ENCODE data around the gene CST5.
"Not testable (repeated sequence)": the region's sequence is repeated elsewhere in the genome, so short reads cannot be mapped to it uniquely, and the experiment has no call there.

CST5 gene

DNA sequence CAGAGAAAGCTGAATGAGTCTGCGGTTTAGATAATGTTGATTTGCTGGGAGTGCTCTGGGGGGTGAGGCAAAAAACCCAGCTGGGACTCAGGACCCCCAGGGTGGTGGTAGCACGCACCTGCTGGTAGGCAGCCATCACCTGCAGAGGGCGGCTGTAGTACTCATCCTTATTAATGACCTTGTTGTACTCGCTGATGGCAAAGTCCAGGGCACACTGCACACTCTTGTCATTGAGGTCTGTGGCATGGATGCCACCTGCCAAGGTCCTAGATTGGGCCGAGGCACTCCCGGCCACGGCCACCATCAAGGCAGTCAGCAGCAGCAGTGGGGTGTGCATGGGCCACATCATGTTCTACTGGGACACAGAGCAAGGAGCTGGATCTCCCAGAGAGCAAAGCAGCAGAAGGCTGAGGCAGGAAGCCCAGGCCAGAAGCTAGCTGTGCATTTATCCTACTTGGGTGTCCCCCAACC is at the start of gene CST5:
Gene CST5, minus strand, starts transcription at position 421 of the 471 bp plus-strand sequence. Its CDS starts 72 bp downstream, at position 349.
- no peak for DNase-seq (ENCODE audit: low read depth in 2 of 2)

- DNase-seq (ENCODE audit: low read depth in 2 of 2) = peak in 1 of 2 donors; percentile 9
Measured at GRCh38 chr20:23928788-23929187, 49.2 kb upstream of the CST5 start.

DNA sequence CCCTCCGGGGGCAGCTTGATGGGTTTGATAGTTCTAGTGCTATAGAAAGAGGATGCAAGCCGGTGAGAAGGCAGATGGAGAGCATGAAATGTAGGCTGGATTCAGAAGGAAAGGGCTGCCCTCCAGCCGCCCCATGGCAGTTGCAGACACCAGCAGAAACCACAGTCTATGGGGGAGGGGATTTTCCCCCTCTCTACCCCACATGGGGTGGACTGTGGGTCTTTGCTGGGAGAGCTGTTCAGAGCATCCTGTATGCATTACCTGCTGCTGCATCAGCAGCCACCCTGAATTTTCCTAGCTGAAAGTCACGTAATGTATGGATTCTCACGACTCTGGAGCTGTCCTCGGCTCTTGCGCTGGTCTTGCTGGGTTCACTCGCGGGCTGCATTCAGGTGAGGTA is 48.8 kb upstream of the CST5 start:
- DNase-seq (ENCODE audit: low read depth in 2 of 2) = no peak

- DNase-seq (ENCODE audit: low read depth in 2 of 2) = no peak
Measured at GRCh38 chr20:23926944-23927872, 47.7 kb upstream of the CST5 start.

DNA sequence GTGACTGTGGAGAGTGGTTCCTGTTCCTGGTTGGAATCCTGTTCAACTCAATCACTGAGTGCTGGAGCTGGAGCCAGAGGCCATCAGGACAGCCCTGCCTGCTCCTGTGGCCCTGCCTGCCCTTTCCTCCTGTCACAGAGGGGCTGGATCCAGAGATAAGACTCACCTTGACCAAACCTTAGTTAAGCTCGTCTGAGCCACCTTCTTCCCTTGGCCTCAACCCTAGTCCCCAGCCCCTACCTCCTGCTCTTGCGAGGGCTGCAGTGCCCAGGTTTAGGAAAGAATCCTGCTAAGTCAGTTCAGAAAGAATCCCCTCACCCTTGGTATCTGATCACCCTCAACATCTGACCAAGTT is 47.0 kb upstream of the CST5 start:
- no peak for DNase-seq (ENCODE audit: low read depth in 2 of 2)

DNA sequence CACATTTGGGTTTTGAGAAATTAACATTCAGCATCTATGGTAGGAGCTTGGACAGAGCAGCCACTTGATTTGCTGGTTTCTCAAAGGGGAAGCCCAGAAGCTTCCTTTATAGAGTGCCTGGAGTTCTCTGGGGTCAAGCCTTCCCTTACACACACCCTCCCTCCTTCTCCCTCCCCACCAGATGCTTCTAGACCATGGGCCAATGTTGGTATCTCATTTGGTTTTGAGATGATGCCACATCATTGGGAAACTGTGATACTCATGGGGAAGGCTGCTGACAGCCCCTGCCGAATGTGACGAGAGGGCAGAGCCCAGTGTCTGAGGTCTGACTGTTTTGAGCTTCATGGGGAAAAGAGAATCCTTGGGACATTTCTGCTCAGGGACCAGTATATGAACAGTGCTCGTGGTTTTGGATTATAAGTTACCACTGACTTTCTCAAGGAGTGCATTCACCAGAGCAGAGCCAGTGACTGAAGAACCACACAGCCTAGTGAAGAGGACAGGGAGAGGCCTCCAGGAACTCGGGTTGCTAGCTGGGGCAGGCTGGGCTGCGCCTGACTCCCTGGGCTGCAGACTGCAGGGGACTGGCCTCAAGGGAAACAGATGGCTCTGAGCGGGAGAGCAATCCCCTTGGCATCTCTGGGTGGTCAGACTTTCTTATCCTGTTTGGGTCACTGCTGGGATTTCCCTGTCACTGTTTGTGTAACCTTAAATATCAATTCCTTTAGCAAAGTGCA is 46.4 kb upstream of the CST5 start:
- DNase-seq (ENCODE audit: low read depth in 2 of 2) = no peak

DNA sequence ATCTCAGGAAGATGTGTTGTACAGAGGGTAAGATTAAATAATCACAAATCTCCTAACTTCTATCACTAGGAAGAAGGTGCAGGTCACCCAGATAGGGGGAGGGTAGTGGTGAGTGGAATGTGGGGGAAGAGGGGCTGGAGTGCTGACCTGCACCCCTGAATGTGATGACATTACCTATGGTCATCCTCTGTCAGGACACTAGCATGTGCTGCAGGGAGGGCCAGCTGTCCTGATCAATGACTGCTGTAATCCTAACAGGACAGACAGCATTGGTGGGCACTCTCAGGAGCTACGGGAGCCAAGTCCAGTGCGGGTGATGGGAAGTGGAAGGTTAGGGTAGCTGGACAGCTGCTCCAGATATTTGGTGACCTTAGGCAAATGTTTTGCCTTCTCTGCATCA is 45.2 kb upstream of the CST5 start:
- no peak for DNase-seq (ENCODE audit: low read depth in 2 of 2)

DNA sequence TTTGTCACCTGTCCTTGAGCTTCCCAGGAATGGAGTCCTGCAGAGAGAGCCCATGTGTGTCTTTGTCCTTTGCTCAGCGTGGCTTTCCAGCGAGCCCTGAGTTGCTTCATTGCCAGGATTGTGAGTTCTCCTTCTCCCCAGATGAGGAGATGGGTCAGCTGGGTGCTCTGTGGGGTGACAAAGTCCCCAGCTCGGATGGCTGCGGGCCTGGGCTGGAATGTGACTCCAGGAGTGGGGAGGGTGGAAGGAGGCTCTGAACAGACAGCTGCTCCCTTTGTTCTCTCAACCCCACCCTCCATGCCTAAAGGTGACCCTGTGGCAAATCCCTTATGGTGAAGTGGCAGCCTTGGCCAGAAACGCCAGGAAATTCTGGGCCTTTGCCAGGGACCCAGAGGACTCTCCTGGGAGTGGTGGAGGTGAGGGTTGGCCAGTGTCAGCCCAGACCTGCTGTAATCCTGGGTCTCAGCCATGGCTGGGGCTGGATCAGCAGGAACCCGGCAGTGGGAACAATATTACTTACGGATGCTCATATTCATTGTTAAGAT is 44.4 kb upstream of the CST5 start:
- no peak for DNase-seq (ENCODE audit: low read depth in 2 of 2)

DNA sequence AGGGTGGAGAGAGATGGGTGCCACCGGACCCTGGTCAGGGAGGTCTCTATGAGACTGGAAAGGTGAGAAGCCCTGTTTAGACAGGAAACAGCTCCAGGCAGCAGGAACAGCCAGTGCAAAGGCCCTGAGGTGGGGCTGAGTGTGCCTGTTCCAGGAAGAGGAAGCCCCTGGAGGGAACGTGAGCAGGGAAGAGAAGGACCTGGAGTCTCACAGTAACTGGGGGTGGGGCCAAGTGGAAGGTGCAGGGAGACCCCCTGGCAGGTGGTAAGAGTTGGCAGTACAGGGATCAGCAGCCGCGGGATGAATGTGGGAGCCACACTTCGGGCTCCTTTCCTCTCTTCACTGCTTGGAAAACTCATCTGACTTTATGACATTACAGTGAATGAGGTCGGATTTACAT is 43.8 kb upstream of the CST5 start:
- DNase-seq (ENCODE audit: low read depth in 2 of 2) = no peak

- DNase-seq (ENCODE audit: low read depth in 2 of 2) = no peak
Measured at GRCh38 chr20:23920408-23921325, 41.1 kb upstream of the CST5 start.

DNA sequence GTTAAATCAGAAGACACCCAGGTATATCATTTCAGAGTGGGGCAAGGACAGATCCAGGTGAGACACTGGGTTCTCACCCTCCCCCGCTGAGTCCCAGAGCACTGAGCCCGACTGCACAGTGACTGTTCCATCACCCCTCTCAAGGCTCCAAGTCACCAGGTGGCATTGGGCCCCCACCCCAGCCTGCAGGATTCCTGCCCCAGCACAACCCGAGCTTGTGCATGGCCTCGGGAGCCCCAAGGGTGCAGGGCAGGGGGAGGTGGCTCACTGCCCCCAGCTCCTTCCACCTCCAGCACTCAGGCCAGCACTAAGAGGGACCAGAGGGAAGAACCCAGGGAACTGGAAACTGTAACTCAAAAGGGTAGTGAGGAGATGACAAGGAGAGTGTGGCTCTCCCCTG is 39.3 kb upstream of the CST5 start:
- DNase-seq (ENCODE audit: low read depth in 2 of 2) = no peak

DNA sequence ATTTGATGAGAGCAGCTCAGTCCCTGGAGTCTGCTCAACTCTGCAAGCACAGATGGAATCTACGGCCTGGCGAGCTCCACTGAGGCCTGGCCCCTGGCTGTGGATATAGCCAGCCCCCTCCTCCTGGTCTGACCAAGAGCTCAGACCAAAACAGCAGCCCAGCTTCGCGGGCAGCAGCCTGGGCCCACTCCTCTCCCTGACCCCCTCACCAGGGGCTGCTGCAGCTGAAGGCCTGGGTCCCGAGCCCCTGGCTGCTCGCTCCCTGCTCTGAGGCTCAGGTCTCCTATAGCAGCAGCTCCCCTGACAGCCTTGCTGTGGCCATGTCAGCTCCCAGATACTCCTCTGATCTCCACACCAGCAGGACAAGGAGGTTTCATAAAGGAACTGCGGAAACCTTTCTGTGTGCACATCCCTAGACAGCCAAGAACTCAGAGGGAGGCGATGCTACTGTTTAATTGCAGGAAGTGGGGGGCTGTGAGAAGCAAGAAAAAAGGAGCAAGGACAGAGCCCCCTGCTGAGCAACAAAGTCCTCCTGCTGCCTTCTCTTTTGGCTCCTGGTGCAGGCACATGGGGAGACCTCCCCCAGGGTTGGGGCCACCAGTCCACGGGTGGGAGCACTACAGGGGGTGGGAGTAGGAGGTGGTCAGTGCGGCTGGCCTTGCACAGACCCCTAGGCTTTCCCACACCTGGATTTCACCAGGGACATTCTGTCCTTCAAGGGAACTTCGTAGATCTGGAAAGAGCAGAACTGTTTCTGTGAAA is 38.7 kb upstream of the CST5 start:
- DNase-seq (ENCODE audit: low read depth in 2 of 2) = no peak

- no peak for DNase-seq (ENCODE audit: low read depth in 2 of 2)
Measured at GRCh38 chr20:23917024-23917725, 37.6 kb upstream of the CST5 start.

DNA sequence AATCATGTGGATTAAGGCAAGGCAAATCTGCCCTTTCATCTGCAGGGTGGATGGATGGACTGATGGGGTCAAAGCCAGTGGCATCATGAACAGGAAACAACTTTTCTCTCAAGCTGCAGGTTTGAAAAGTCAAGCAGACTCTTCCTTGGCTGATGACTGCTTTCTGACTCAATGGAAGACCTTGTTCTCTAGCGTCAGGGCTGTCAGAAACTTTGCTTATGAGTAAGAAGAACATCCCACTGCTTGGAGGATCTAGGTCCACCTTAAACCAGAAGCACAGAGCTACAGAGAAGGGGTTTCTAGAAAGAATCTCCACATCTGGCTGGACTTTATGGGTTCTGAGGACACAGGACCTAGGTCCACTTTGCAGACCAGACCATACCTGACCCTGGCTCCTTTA is 36.3 kb upstream of the CST5 start:
- DNase-seq (ENCODE audit: low read depth in 2 of 2) = no peak

GRCh38 chr20:23914469-23914868 is 34.9 kb upstream of the CST5 start:
- DNase-seq (ENCODE audit: low read depth in 2 of 2) = not testable (repeated sequence)

DNA sequence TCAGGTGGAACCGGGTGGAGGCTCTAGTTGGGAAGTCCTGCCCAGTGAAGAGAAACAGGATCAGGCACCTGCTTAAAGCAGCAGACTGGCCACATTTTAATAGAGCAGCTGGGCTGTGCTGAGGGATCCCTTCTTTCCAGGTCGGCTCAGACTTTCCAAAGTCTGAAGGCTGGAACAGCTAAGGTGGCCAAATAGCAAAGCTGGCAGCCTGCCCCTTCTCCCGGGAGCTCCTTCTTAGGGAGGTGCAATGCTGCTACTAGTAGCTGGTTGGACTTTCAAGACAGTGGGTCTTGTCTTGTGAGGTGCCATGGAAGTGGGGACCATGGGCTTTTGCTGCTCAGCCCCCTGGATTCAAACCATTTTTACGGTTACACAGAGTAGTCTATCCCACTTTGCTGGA is 30.7 kb upstream of the CST5 start:
- DNase-seq (ENCODE audit: low read depth in 2 of 2) = no peak

- no peak for DNase-seq (ENCODE audit: low read depth in 2 of 2)
Measured at GRCh38 chr20:23909390-23909789, 29.8 kb upstream of the CST5 start.

DNA sequence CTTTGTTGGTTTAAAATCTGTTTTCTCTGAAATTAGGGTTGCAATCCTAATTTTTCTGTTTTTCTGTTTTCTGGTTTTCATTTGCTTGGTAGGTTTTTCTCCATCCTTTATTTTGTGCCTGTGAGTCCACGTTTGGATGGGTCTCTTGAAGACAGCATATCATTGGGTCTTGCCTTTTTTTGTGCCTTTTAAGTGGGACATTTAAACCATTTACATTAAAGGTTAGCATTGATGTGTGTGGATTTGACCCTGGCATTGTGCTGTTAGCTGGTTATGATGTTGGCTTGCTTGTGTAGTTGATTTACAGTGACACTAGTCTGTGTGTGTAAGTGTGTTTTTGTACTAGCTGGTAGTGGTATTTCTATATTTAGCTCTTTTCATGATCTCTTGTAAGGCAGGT is 28.0 kb upstream of the CST5 start:
- no peak for DNase-seq (ENCODE audit: low read depth in 2 of 2)

DNA sequence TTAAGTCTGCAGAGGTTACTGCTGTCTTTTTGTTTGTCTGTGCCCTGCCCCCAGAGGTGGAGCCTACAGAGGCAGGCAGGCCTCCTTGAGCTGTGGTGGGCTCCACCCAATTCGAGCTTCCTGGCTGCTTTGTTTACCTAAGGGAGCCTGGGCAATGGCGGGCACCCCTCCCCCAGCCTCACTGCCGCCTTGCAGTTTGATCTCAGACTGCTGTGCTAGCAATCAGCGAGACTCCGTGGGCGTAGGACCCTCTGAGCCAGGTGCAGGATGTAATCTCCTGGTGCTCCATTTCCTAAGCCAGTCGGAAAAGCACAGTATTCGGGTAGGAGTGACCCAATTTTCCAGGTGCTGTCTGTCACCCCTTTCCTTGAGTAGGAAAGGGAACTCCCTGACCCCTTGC is 22.8 kb upstream of the CST5 start:
- not testable (repeated sequence) for DNase-seq (ENCODE audit: low read depth in 2 of 2)

- not testable (repeated sequence) for DNase-seq (ENCODE audit: low read depth in 2 of 2)
Measured at GRCh38 chr20:23890867-23891266, 11.3 kb upstream of the CST5 start.
